WTC11 (cell line): ENCODE measurements around the gene CLEC17A.

ENCODE experiments used
- ATF1 ChIP-seq: sonication (generic); formaldehyde crosslinking; IDR thresholded peaks from 2 replicates; pipeline ENCODE4 v1.8.1; 2023; ENCODE audit warnings: mild to moderate bottlenecking, moderate library complexity, missing genetic modification reagents
- ATF6 ChIP-seq: sonication (generic); formaldehyde crosslinking; IDR thresholded peaks from 2 replicates; pipeline ENCODE4 v1.8.1; 2023; ENCODE audit warnings: mild to moderate bottlenecking, missing genetic modification reagents
- CREB1 ChIP-seq: sonication (generic); formaldehyde crosslinking; IDR thresholded peaks from 2 replicates; pipeline ENCODE4 v1.8.0; 2023; ENCODE audit warnings: mild to moderate bottlenecking, missing genetic modification reagents
- CTCF ChIP-seq: fragments of 200-600 bp; IDR thresholded peaks from 2 replicates; pipeline ENCODE4 v1.8.0; 2022; ENCODE audit warnings: antibody characterized with exemption
- E2F1 ChIP-seq: sonication (generic); formaldehyde crosslinking; IDR thresholded peaks from 2 replicates; pipeline ENCODE4 v1.8.0; 2022; ENCODE audit warnings: mild to moderate bottlenecking, missing genetic modification reagents
- MAX ChIP-seq: sonication (generic); formaldehyde crosslinking; IDR thresholded peaks from 2 replicates; pipeline ENCODE4 v1.8.0; 2022; ENCODE audit warnings: mild to moderate bottlenecking, missing genetic modification reagents
- PRDM15 ChIP-seq: sonication (generic); formaldehyde crosslinking; IDR thresholded peaks from 2 replicates; pipeline ENCODE4 v1.8.0; 2022; ENCODE audit warnings: missing genetic modification reagents
- SMAD3 ChIP-seq: sonication (generic); formaldehyde crosslinking; IDR thresholded peaks from 2 replicates; pipeline ENCODE4 v1.8.0; 2022; ENCODE audit warnings: missing genetic modification reagents, mild to moderate bottlenecking, borderline replicate concordance
- USF1 ChIP-seq: sonication (generic); formaldehyde crosslinking; IDR thresholded peaks from 2 replicates; pipeline ENCODE4 v1.8.0; 2022; ENCODE audit warnings: mild to moderate bottlenecking, missing genetic modification reagents
- ZNF317 ChIP-seq: sonication (generic); formaldehyde crosslinking; IDR thresholded peaks from 2 replicates; pipeline ENCODE4 v1.8.1; 2023; ENCODE audit warnings: low read depth, mild to moderate bottlenecking, moderate library complexity, missing genetic modification reagents, borderline replicate concordance
- ZNF416 ChIP-seq: fragments of 250-450 bp; sonication (Bioruptor Pico); IDR thresholded peaks from 2 replicates; pipeline ENCODE4 v1.9.0; 2021; ENCODE audit warnings: mild to moderate bottlenecking, inconsistent platforms

- TF ChIP-seq CTCF (no peak), SMAD3 (CRISPR knock-in tag) (no peak), MAX (CRISPR knock-in tag) (no peak), ATF1 (CRISPR knock-in tag) (no peak), E2F1 (no peak), PRDM15 (CRISPR knock-in tag) (no peak), USF1 (CRISPR knock-in tag) (no peak), ZNF416 (CRISPR knock-in tag) (no peak), ZNF317 (CRISPR knock-in tag) (no peak), CREB1 (no peak), ATF6 (no peak)
Observed at GRCh38 chr19:14619404-14619803, 36.5 kb downstream of the CLEC17A start.
